Measurements from ENCODE around the gene REPS1.

DNA sequence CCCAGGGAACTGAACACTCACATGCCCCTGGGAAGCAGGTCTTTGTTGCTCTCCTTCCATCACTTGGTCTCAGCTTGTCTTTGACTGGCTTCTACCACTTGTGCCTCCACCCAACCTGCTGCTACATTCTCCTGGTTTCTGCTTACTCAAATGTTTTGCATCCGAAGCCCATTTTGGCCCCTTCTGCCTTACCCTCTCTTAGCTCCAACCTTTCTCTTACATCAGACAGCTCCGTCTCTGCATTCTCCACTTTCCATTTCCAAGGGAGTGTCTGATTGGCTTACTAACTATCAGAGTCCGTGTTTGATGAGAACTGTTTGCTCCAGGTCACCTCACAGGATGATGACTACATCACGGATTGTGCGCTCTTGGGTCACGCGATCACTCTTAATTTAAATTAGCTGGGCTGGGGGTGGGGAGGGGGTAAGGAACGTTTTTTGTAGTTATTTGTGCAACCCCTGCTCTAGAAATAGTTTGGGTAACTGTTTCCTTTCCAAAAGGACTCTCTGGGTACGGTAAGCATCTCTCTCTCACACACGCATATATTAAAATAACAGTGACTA, 39.6 kb upstream of the REPS1 start:
- TF ChIP-seq GATA2 (IDR thresholded peaks at IDR 0.05; ENCODE audit: low read depth, low read length) (no peak), GATA3 (IDR thresholded peaks at IDR 0.05; ENCODE audit: low read depth, low read length) (no peak)

Measured in SH-SY5Y (cell line).